Fibroblast of lung (primary cell): Measurements from ENCODE around the gene FCHSD1.

Source experiments
- EZH2 ChIP-seq: IDR thresholded peaks from 2 replicates; pipeline ENCODE4 v1.5.1; 2012; ENCODE audit warnings: low read length, control low read depth, mild to moderate bottlenecking; ENCODE audit errors: missing control alignments
- TF ChIP-seq, protein P1 (sequence below), 2 donors: IDR thresholded peaks in 1 of 2; conservative IDR thresholded peaks in 1 of 2; 1 replicate in 1 of 2; 2 replicates in 1 of 2; pipeline ENCODE4 v1.5.1; 2011 to 2012; ENCODE audit warnings: low read length in 2 of 2, control low read depth in 1 of 2, inconsistent platforms in 1 of 2, low read depth in 1 of 2, mild to moderate bottlenecking in 1 of 2

DNA sequence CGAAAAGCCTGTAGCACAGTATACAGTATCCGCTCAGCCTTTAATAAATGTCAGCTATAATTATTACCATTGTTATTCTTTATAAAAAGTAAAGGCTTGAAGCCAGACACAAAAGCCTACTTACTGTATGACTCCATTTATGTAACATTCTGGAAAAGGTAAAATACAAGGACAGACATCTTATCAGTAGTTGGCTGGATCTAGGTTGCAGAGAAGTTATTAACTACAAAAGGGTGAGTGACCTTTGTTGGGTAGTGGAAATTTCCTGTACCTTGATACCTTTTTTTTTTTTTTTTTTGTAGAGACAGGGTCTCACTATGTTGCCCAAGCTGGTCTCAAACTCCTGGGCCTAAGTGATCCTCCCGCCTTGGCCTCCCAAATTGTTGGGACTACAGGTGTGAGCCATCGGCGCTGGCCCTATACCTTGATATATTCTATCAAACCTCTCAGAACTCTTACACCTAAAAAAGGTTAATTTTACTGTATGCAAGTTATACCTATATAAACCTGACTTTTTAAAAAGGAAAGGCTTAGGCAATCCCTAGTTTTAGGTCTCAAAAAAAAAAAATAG is 20.6 kb downstream of the FCHSD1 start:
- TF ChIP-seq, protein P1, sequence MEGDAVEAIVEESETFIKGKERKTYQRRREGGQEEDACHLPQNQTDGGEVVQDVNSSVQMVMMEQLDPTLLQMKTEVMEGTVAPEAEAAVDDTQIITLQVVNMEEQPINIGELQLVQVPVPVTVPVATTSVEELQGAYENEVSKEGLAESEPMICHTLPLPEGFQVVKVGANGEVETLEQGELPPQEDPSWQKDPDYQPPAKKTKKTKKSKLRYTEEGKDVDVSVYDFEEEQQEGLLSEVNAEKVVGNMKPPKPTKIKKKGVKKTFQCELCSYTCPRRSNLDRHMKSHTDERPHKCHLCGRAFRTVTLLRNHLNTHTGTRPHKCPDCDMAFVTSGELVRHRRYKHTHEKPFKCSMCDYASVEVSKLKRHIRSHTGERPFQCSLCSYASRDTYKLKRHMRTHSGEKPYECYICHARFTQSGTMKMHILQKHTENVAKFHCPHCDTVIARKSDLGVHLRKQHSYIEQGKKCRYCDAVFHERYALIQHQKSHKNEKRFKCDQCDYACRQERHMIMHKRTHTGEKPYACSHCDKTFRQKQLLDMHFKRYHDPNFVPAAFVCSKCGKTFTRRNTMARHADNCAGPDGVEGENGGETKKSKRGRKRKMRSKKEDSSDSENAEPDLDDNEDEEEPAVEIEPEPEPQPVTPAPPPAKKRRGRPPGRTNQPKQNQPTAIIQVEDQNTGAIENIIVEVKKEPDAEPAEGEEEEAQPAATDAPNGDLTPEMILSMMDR (conservative IDR thresholded peaks at IDR 0.05 in 1 of 2, IDR thresholded peaks at IDR 0.05 in 1 of 2; ENCODE audit: low read depth in 1 of 2, low read length in 2 of 2): no peak
- no peak for TF ChIP-seq EZH2
